ENCODE results near the gene CXCL6. TPM values are rescaled to one million over a fixed set of nuclear protein-coding genes. Genes with fewer than 3 reads are reported as not detected.

CXCL6 gene
- total RNA-seq (2014; rRNA removed; shearing (Covaris generic)), result not detected in 2 replicates
- polyA plus RNA-seq (2014; cell fraction: nucleus; rRNA removed), result not detected in 2 replicates

- DNase-seq (ENCODE audit: extremely low read depth, low read depth), result no peak
Observed at GRCh38 chr4:73836373-73837279, at the start of gene CXCL6. CXCL6 (plus strand) TSS chr4:73836678; CDS start chr4:73836751, 73 bp downstream.

- DNase-seq (ENCODE audit: extremely low read depth, low read depth), result no peak
Observed at GRCh38 chr4:73788411-73788810, 48.1 kb upstream of the CXCL6 start.

- DNase-seq (ENCODE audit: extremely low read depth, low read depth), result no peak
Observed at GRCh38 chr4:73798842-73799241, 37.6 kb upstream of the CXCL6 start.

GRCh38 chr4:73800206-73800605 lies 36.3 kb upstream of the CXCL6 start:
- DNase-seq (ENCODE audit: extremely low read depth, low read depth), result no peak

GRCh38 chr4:73801692-73802091 lies 34.8 kb upstream of the CXCL6 start:
- DNase-seq (ENCODE audit: extremely low read depth, low read depth), result no peak

- no peak for DNase-seq (ENCODE audit: extremely low read depth, low read depth)
Observed at GRCh38 chr4:73803213-73803612, 33.3 kb upstream of the CXCL6 start.

GRCh38 chr4:73810191-73810590 lies 26.3 kb upstream of the CXCL6 start:
- DNase-seq (ENCODE audit: extremely low read depth, low read depth), result no peak

DNA sequence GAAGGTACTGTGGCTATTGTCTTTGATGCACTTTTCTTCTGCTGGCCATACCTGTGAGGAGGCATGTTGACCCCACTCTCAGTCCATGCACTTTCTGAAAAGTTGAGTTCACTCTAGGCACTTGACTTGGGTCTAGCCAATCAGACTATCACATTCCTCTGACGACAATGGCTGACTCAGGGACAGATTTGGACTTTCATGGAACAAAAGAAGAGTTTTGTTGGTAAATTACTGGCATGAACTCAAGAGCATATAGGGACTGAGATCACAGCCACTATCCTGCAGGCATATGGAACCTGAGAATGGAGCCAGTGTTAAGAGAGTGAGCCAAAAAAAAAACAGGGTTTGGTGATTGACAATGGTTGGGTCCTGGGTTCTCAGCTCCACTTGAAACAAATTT lies 24.6 kb upstream of the CXCL6 start:
- no peak for DNase-seq (ENCODE audit: extremely low read depth, low read depth)

GRCh38 chr4:73814679-73815078 lies 21.8 kb upstream of the CXCL6 start:
- DNase-seq (ENCODE audit: extremely low read depth, low read depth), result no peak

- DNase-seq (ENCODE audit: extremely low read depth, low read depth), result no peak
Observed at GRCh38 chr4:73815145-73815544, 21.3 kb upstream of the CXCL6 start.

DNA sequence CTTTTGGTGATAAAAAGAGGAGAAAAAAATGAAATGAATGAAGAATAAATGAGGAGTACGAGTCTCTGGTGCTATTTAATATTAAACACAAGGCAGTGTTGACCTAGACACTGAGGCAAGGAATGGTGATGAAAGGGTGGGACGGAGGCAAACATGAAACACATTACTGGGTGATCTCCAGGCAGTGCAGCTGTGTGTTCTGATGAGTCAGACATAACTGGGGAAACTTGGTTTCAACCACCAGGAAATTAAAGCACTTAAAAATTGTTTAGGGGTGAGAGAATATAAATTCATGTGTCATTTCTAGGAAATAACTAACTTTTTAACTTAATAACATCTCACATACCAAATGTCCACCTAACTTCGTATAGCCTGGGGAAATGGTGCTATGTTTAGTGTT lies 19.7 kb upstream of the CXCL6 start:
- DNase-seq (ENCODE audit: extremely low read depth, low read depth), result no peak

DNA sequence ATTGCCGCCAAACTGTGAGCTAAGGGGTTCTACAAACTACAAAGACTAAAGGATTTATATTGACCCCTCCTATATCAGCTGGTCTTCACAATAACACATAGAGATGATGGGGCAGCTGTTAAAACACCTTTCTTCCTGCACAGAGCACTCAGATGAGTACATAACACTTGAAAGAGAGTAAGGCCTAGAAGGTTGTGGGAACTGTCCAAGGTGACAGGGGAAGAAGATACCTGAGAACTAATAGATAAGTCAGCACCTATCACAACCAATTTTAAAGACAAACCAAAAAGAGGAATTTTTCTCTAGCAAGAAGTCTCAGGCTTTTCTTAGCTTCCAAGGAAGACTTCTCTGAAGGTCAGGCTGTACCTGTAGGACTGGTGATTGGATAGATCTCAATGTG lies 19.1 kb upstream of the CXCL6 start:
- DNase-seq (ENCODE audit: extremely low read depth, low read depth), result no peak

DNA sequence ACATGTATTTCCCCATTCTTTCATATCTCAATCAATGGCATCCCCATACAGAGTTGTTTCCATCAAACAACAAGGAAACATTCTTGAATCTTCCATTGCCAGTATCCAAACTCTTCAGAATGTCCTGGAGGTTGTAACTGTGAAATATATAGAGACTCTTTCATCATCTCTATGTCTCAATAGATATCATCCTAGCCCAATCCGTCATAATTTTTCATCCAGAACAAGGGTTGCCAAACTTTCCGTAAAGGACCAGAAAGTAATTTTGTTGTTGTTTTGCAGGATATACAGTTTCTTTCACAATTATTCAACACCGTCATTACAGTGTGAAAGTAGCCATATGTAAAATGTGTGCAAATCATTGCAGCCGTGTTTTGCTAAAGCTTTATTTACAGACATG lies 15.2 kb upstream of the CXCL6 start:
- no peak for DNase-seq (ENCODE audit: extremely low read depth, low read depth)

GRCh38 chr4:73822389-73822788 lies 14.1 kb upstream of the CXCL6 start:
- no peak for DNase-seq (ENCODE audit: extremely low read depth, low read depth)

GRCh38 chr4:73822812-73823504 lies 13.5 kb upstream of the CXCL6 start:
- DNase-seq (ENCODE audit: extremely low read depth, low read depth), result no peak

DNA sequence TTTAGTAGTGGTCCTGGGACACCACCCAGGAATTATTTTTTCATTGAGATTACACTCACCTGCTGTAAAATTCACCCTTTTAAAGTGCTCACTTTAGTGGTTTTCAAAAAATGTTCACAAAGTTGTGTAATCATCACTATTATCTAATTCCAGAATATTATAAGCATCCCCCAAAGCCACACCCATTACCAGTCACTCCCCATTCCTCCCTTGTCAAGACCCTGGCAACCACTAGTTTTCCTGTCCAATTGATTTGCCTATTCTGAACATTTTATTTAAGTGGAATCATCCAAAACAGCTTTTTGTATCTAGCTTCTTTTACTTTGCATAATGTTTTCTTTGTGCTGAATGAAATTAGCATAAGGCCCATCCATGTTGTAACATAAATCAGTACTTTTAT lies 12.7 kb upstream of the CXCL6 start:
- DNase-seq (ENCODE audit: extremely low read depth, low read depth), result no peak

GRCh38 chr4:73828956-73829355 lies 7.5 kb upstream of the CXCL6 start:
- no peak for DNase-seq (ENCODE audit: extremely low read depth, low read depth)

DNA sequence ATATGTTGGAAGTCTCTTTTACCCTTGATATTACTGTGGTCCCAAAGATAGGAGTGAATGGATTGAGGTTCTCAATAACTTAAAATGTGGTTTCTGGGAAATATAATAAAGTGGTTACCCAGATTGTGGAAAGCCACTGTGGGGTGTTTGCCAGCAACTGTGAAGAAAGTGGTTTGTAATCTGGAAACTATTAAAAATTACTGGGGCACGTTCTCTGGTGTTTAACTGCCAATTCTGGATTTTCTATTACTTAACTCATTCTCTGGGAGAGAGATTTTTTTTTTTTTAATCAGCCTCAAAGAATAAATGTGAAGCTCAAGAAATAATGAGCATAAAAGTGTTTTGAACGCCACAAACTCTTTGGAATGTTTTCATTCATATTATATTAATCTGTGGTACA lies 4.9 kb upstream of the CXCL6 start:
- DNase-seq (ENCODE audit: extremely low read depth, low read depth), result no peak

- DNase-seq (ENCODE audit: extremely low read depth, low read depth), result no peak
Observed at GRCh38 chr4:73832651-73833237, 3.7 kb upstream of the CXCL6 start.

GRCh38 chr4:73839071-73839470 lies 2.6 kb downstream of the CXCL6 start:
- DNase-seq (ENCODE audit: extremely low read depth, low read depth), result no peak

DNA sequence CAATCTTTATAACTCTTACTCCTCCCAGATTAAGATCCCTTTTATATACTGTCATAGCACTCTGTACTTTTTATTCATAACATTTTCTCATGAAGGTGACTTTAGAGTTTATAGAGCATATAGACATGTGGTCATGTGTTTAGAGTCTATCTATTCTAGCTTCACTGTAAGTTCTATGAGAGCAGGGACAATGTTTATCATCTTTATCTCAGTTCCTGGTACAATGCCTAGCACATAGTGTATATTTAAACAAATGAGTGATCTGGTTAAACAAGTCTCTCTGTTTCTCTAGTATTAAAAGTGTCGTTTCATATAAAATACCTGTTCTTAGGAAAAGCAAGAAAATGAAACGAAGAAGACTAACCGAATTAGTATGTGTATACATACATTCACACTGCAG lies 3.2 kb downstream of the CXCL6 start:
- no peak for DNase-seq (ENCODE audit: extremely low read depth, low read depth)

Measured in NCI-H460 (cell line).